Endothelial cell of umbilical vein (primary cell): ENCODE results near the gene AGPS.
"Not testable (repeated sequence)": the region's sequence is repeated elsewhere in the genome, so short reads cannot be mapped to it uniquely, and the experiment has no call there.

Experiments used
- EZH2 ChIP-seq: IDR thresholded peaks from 2 replicates; pipeline ENCODE4 v1.6.1; 2012; ENCODE audit warnings: borderline replicate concordance, low read depth, mild to moderate bottlenecking, moderate library complexity, low read length, inconsistent platforms; ENCODE audit not compliant: severe bottlenecking
- FOS ChIP-seq: IDR thresholded peaks from 2 replicates; pipeline ENCODE4 v1.6.1; 2011; ENCODE audit warnings: mild to moderate bottlenecking, low read length, moderate library complexity, borderline replicate concordance; ENCODE audit not compliant: insufficient read depth
- GATA2 ChIP-seq: IDR thresholded peaks from 2 replicates; pipeline ENCODE4 v1.7.0; 2011; ENCODE audit warnings: low read depth, mild to moderate bottlenecking, moderate library complexity, mixed read lengths, low read length; ENCODE audit not compliant: insufficient read length, insufficient read depth
- JUN ChIP-seq: IDR thresholded peaks from 2 replicates; pipeline ENCODE4 v1.6.1; 2011; ENCODE audit warnings: borderline replicate concordance, low read depth; ENCODE audit not compliant: insufficient read length, insufficient read depth
- MAX ChIP-seq: IDR thresholded peaks from 2 replicates; pipeline ENCODE4 v1.6.1; 2011; ENCODE audit not compliant: insufficient read depth, insufficient read length
- MYC ChIP-seq: IDR thresholded peaks from one replicate; pipeline ENCODE4 v1.6.1; 2011; ENCODE audit warnings: mild to moderate bottlenecking, low read depth, low read length
- POLR2A ChIP-seq: IDR thresholded peaks from 2 replicates; pipeline ENCODE4 v1.6.1; 2012; ENCODE audit warnings: low read depth, mild to moderate bottlenecking, control low read depth, low read length
- POLR2AphosphoS5 ChIP-seq: IDR thresholded peaks from 2 replicates; pipeline ENCODE4 v1.6.1; 2012; ENCODE audit warnings: low read depth, mild to moderate bottlenecking, control low read depth, low read length, moderate library complexity; ENCODE audit not compliant: insufficient read depth
- TF ChIP-seq, protein P1 (sequence below), 2 donors: IDR thresholded peaks; 1 replicate in 1 of 2; 2 replicates in 1 of 2; pipeline ENCODE4 v1.5.1; 2011; ENCODE audit warnings: low read length in 2 of 2, mild to moderate bottlenecking in 2 of 2, moderate library complexity in 2 of 2, control low read depth in 1 of 2, inconsistent platforms in 1 of 2, low read depth in 1 of 2; ENCODE audit not compliant: insufficient read depth in 1 of 2; ENCODE audit errors: extremely low read depth in 1 of 2

DNA sequence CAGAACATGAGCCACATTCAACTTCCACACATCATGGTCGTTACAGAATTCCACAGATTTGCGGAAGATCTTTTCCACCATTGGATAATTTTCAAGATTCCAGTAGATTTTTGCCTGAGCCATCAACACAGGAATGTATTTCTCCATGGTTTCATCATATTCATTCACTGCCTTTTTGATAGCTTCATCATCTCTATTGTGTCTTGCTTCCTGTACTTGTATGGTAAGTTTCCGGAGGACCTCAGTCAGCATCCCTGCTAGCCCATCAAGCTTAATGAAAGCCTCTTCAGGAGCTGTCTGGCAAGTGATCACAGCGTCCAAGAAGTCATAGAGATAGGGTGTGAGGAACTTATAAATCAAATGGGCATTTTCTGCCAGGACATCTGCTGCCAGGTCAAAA lies 158.8 kb downstream of the AGPS start:
- TF ChIP-seq, protein P1, sequence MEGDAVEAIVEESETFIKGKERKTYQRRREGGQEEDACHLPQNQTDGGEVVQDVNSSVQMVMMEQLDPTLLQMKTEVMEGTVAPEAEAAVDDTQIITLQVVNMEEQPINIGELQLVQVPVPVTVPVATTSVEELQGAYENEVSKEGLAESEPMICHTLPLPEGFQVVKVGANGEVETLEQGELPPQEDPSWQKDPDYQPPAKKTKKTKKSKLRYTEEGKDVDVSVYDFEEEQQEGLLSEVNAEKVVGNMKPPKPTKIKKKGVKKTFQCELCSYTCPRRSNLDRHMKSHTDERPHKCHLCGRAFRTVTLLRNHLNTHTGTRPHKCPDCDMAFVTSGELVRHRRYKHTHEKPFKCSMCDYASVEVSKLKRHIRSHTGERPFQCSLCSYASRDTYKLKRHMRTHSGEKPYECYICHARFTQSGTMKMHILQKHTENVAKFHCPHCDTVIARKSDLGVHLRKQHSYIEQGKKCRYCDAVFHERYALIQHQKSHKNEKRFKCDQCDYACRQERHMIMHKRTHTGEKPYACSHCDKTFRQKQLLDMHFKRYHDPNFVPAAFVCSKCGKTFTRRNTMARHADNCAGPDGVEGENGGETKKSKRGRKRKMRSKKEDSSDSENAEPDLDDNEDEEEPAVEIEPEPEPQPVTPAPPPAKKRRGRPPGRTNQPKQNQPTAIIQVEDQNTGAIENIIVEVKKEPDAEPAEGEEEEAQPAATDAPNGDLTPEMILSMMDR (IDR thresholded peaks at IDR 0.05; ENCODE audit: extremely low read depth in 1 of 2, insufficient read depth in 1 of 2, low read depth in 1 of 2, low read length in 2 of 2), result not testable (repeated sequence)
- TF ChIP-seq JUN, EZH2, POLR2AphosphoS5, POLR2A, GATA2, MAX, FOS, MYC: not testable (repeated sequence)
